ENCODE measurements around the gene LEMD2.

The LEMD2 gene

GRCh38 chr6:33771146-33772081 is 17.5 kb downstream of the LEMD2 start:
- no peak for DNase-seq

GRCh38 chr6:33770833-33771145 is 18.1 kb downstream of the LEMD2 start:
- DNase-seq: no peak

DNA sequence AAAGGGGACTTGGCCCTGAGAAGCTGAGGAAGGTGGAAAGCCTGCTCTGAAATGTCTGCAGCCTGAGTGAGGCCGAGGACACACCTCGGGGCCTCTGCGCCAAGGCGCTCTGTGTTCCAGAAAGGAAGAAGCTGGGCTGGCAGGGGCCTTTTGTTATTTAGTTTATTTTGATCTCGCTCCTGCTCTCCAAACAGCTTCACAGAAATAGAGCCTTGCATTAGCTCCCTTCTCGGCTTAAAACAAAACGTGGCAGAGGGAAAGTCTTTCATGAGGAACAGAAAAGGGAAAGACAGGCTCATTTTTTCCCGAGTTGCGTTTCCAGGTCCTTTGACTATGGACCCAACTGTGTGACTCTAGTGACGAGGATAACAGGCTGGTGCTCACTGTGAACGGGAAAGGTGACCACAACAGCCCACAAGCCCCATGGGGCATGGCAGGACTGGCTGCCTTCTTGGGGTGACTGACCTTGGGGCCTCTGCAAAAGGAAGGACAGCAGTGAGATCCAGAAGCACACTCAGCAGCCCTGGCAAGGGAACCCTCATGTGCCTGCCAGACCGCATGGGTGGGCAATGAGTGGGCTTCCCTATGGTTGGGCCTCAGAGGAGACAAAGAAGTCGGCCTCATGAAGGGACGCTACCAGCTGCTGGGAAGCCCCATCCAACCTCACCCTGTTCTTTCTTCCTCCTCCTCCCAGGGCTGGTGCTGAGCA is 18.7 kb downstream of the LEMD2 start:
- no peak for DNase-seq

- no peak for DNase-seq
Measured at GRCh38 chr6:33769248-33769821, 19.6 kb downstream of the LEMD2 start.

DNA sequence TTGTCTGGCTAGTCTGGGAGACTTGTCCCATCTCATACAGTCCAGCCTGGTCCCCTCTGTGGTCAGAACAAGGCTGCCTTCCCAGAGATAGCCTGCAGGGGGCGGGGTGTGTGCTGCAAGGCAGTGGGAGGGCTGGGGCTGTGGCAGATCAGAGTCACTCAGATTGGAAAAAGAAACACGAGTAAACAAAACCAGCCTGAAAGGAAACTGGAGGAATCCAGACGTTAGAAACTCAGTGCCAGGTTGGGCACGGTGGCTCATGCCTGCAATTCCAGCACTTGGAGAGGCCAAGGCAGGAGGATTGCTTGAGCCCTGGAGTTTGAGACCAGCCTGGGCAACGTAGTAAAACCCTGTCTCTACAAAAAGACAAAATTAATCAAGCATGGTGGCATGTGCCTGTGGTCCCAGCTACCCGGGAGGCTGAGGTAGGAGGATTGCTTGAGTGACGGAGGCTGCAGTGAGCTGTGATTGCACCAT is 20.2 kb downstream of the LEMD2 start:
- peak; percentile 40 for DNase-seq

DNA sequence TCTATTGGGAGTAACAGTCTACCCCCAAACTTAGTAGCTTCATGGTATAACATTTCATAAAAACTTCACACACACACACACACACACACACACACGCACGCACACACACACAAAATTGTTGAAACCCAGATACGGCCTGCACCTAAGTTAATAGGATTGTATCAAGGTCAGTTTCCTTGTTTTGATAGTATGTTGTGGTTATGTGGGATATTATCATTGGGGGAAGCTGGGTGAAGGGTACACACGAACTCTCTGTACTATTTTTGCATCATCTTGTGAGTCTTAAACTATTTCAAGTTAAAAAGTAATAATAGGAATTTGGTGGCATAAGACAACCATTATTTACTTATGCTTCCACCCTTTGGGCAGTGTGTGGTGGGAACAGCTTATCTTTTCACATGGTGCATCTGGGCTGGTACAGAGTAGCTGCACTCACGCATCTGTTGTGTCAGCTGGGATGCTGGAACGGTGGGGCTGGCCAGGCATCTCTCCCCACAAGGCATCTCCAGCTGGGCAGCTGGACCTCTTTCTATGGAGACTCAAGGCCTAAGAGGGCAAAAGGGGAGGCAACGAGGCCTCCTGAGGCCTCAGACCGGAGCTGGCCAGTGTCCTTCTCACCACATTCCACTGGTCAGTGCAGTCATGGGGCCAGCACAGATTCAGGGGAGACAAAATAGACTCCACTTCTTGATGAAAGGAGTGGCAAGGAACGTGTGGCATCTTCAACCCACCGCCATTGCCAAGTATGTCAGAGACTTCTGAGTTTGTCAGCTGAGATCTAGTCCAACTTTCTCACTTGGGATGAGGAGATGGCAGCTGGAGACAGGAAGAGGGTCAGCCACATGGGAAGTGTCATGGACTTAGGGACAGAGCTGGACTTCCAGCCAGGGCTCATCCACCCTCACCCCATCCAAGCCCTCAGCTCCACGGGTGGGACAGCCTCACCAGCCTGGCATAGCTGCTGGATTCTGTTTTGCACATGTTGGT is 21.7 kb downstream of the LEMD2 start:
- no peak for DNase-seq

GRCh38 chr6:33765368-33765767 is 23.6 kb downstream of the LEMD2 start:
- DNase-seq: no peak

DNA sequence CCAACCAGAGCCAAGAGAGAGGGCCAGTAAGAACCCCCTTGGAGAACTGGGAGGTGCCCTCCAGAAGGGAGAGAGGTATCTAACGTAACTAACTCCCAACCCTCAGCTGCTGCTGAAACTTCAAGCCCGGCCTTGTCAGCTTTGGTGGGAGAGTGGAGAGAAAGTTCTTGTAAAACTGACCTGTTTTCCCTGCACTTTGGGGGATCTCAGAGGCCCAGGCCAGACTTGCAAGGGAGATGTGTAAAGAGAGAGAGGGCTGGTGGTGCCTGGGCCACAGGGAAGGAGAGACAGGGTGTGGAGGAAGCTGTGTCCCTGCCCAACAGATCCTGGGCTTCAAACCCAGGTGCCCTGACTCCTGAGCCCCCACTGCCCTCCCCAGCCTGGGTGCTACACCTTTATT is 24.9 kb downstream of the LEMD2 start:
- DNase-seq: no peak

DNA sequence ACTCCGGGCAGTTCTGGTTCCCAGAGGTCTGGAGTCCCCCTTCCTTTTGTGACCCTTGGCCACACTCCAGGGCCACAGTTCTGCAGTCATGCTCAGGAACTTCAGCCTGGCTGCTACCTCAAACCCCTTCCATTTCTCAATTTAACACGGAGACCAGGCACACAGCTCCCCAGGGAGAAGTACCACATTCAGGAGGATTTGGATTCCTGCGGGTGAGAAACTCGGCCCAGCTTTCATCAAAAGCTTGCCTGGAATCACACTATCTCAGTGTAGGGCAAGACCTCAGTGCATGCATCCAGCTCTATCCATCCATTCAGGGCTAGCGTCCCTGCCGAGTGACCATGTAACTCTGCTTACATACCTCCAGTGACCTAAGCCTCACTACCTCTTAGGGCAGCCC is 25.4 kb downstream of the LEMD2 start:
- no peak for DNase-seq

DNA sequence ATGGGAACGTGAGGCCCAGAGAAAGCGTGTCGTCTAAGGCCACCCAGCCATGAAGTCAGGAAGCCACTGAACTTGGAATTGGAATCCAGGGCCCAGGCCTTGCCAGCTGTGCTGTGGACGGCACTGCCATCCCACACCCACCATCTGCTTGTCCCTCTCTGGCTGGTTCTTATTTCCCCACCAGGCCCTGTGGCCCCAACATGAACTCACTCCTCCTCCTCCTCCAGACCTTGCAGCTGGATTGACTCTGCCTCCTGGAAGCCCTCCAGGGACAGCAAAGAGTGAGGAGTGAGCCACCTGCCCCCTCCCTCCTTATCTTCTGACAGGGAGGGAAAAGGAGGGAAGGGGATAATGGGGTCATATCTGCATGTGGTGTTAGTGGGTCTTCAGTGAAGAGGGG is 26.2 kb downstream of the LEMD2 start:
- no peak for DNase-seq

GRCh38 chr6:33761922-33762629 is 26.9 kb downstream of the LEMD2 start:
- DNase-seq: peak; percentile 56

GRCh38 chr6:33761581-33761921 is 27.4 kb downstream of the LEMD2 start:
- DNase-seq: no peak

DNA sequence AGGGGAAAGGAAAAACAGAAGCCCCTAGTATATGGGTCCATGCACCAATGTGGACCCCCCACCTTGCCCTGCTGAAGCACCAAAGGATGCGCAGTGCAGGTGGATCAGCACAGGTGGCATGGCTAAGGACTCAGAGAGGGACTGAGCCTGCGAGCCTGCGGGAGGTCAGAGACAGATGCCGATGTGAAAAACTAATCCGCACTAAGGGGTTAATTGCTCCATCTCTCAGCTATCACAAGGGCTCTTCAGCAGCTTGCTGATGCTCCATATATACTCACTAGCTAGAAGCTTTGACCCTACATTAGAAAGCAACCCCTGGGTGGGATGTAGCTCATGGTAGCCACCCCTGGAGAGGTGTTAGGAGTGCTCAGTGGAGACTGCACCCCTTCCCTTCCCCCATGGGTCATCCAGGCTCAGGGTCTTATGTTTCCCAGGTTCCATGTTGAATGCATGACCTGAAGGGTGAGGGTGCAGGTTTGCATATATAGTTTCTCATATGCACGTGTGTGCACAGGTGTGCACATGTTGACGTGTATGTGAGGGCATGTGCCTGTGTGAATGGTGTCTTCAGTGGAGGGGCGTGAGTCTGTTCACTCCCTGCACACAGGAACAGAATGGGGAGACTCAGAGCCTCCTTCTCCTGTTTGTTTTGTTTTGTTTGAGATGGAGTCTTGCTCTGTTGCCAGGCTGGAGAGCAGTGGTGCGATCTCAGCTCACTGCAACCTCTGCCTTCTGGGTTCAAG is 28.9 kb downstream of the LEMD2 start:
- peak; percentile 55 for DNase-seq

DNA sequence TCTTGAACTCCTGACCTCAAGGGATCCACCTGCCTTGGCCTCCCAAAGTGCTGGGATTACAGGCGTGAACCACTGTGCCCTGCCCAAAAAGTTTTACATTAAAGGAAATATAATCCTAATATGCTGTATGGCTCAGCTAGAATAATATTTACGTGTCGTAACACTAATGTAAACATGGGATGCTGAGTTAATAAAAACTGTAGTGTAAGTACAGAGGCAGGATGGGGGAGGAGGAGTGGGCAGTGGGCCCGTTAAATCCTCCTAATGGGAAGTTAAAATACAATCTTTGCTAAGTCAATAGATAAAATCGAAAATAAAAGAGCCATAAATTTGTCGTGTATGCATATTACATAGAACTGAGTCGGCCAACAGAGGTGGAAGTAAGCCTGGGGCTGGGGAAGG is 30.1 kb downstream of the LEMD2 start:
- DNase-seq: no peak

- DNase-seq: peak; percentile 15
Measured at GRCh38 chr6:33757906-33758305, 31.0 kb downstream of the LEMD2 start.

DNA sequence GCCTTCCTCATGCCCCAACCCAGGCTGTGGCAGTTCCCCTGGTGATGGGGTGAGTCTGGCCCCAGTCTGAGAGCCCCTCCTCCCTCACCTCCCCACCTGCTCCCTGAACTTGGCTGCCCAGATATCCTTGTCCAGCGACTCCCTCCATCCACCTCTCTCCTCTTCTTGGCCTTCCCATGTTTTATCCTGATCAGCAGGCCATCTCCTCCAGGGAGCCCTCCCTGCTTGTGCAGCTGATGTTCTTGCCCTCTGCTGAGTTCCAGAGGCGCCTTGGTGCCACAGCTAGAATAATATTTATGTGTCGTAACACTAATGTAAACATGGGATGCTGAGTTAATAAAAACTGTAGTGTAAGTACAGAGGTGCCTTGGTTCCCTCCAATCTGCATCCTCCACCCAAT is 31.8 kb downstream of the LEMD2 start:
- DNase-seq: no peak

- DNase-seq: no peak
Measured at GRCh38 chr6:33756211-33756954, 32.5 kb downstream of the LEMD2 start.

DNA sequence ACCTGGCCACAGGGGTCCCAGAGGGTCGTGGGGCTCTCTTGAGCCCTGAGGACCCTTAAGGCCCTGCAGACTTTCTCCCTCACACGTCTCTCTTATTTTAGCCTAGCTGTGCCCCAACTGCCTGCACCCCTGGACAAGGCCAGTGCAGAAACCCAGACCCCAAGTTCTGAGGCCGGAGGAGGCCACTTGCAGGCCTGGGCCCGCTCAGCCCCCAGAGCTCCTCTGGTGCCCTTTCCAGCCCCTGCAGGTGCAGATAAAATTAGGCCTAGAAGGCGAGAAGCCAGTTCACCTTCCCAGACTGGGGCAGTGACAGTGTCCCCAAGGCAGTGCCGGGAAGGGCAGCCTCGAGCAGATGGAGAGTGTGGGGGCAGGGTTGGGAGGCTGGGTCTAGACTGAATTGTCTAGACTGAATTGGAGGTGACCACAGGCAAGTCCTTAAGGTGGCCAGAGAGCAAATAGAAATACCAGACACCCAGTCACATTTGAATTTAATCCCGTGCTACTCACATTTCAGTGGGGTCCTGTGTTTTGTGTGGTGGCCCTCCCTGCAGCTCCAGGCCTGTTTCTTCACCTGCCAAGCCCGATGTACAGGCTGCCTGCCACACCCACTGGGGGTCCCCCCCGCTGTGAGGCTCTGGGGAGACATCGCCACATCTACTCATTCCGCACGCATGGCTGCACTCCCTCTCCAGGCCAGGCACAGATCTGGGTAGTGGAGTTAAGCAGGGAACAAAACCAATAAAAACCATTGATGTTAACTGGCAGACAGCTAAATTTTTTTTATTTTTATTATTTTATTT is 33.7 kb downstream of the LEMD2 start:
- DNase-seq: peak; percentile 37

- DNase-seq: no peak
Measured at GRCh38 chr6:33754222-33754621, 34.7 kb downstream of the LEMD2 start.

DNA sequence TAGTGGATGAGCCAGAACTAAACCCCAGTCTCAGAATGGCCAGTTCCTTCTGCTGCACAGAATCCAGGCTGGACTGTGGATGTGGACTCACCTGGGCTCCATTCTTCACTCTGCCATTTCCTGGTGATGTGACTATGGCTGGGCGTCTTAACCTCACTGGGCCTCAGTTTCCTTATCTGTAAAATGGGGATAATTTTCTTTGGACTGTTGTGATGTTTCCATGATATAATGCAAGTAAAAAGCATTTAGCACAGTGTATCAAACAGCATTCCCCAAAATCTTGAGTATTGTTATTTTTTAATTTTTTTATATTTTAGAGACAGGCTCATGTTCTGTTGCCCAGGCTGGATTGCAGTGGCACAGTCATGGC is 36.3 kb downstream of the LEMD2 start:
- no peak for DNase-seq

Measured in NCI-H2029 treated with DMSO at 0.1 percent for 48 hours (cell line).